GM19193 (cell line): ENCODE measurements around the gene TMEM101.

Experiments
- POLR2A ChIP-seq: IDR thresholded peaks from 4 replicates; pipeline ENCODE4 v1.6.1; 2011; ENCODE audit not compliant: insufficient read depth, insufficient read length; ENCODE audit errors: extremely low read depth

Gene TMEM101

GRCh38 chr17:44004761-44005526, 9.8 kb downstream of the TMEM101 start:
- TF ChIP-seq POLR2A, result no peak

DNA sequence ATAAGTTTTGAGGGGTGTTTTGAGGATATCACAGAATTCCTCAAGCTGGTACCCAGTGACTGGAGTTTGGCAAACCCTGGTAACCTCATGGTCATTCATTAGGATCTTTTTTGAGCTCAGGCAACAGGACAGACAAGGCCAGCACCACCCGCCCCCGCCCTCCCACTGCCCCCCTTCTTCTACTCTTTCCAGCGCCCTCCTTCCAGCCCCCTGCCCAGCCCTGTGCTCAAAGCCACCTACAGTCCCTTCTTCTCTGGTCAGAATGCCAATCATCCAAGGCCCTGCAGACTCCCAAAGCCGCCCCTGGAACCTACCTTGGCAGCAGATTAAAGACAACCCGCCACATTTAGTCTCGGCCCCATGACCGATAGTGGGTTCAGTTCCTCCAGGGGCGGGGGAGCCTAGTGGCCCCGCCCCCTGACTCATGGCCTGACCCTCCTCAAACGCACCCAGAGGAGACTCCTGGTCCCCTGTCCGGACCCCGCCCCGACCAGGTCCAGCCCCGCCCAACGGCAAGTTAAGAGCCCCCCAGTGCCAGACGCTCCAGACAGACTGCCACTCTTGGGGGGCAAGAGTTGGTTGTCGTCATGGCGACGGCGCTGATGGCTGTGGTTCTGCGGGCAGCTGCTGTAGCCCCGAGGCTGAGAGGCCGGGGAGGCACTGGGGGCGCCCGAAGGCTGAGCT, 10.5 kb downstream of the TMEM101 start, which contains the start of gene NAGS:
Gene NAGS (plus strand): TSS at position 546 of the 684 bp plus-strand sequence. CDS start 42 bp downstream, at position 588.
- TF ChIP-seq POLR2A, result no peak

DNA sequence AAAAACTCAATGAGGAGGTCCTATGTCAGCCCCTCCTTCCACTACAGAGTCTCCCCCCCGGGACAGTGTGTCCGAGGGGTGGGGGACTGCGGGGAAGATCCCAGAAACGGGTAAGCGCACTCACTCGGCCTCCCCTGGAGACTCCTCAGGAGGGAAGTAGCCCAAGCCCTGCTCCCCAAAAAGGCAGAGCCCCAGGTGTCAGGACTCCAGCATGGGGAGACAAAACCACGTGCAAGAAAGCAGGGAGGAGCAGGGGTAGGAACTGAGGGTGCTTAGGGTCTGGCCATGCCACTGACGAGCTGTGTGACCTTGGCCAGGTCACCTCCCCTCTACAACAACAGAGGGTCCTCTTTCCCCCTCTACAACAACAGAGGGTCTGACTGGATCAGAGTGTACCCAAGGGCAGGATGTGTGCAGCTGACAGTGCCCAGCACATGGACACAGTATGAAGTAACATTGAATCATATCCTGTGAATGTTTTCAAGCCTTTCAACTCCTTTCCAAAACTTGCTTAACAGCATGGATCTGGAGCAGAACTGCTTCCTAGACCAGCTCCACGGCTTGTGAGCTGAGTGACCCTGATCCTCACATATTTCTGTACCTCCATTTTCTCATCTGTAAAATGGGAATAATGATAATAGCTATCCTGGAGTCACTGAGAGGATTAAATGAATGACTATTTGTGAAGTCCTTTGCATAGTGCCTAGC, 12.5 kb downstream of the TMEM101 start:
- no peak for TF ChIP-seq POLR2A

GRCh38 chr17:44001461-44001920, 13.3 kb downstream of the TMEM101 start:
- TF ChIP-seq POLR2A, result no peak

DNA sequence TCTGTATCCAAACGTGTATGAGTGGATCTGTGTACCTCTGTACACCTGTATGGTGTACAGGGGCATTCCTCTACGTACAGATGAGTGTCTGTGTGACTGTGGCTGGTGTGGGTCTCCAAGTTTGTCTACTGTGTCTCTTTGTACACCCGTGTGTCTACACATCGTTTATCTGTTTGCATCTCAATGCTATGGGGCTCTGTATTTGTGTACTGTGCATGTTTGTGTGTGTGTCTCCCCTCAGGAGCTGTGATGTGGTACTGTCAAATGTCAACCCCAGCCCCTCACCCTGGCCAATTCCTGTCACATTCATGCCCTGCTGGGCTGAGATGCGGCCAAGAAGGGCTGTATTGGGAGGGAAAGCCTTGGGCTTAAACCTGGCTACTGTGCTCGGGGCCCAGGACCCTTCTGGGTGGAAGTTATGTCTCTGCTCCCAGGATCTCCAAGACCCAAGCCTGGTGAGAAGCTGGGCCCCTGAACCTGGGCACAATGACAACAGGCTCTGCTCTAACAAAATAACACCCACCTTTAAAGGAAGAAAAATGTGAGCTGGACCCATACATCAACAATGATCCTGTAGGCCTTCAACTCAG, 13.8 kb downstream of the TMEM101 start:
- TF ChIP-seq POLR2A, result no peak

- TF ChIP-seq POLR2A, result no peak
These were observed 14.5 kb downstream of the TMEM101 start for GRCh38 chr17:44000141-44000860.

DNA sequence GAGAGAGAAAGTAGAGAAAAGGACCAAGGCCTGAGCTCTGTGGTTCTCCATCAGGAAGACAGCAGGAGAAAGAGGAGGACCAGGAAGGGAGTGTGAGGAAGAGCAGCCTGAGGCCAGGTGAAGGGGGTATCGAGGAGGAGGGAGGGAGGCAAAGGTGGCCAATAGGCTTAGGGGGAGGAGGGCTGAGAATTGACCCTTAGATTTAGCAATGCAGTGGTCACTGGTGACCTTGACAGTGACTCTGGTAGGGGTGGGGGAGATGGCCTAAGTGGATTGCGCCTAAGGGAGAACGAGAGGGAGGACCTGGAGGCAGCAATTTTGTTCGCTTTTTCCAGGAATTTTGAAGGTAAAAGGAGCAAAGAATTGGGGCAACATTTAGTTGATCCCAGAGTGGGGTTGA, 15.7 kb downstream of the TMEM101 start:
- no peak for TF ChIP-seq POLR2A

GRCh38 chr17:43998552-43998951, 16.2 kb downstream of the TMEM101 start:
- TF ChIP-seq POLR2A, result no peak

DNA sequence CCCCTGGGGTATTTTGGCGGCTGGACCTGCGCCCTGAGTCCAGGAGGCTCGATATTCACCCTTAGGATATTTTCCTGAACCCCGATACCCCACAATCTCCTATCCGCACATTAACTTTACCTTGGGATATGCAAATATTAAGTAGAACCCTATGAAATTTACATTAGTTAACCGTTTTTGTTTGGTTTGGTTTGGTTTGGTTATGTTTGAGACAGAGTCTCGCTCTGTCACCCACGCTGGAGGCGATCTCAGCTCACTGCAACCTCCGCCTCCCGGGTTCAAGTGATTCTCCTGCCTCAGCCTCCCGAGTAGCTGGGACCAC, 19.7 kb downstream of the TMEM101 start:
- no peak for TF ChIP-seq POLR2A

GRCh38 chr17:43994272-43995149, 20.3 kb downstream of the TMEM101 start:
- TF ChIP-seq POLR2A, result no peak

GRCh38 chr17:43992641-43993040, 22.1 kb downstream of the TMEM101 start:
- no peak for TF ChIP-seq POLR2A

GRCh38 chr17:43988301-43988700, 26.5 kb downstream of the TMEM101 start:
- TF ChIP-seq POLR2A, result no peak

DNA sequence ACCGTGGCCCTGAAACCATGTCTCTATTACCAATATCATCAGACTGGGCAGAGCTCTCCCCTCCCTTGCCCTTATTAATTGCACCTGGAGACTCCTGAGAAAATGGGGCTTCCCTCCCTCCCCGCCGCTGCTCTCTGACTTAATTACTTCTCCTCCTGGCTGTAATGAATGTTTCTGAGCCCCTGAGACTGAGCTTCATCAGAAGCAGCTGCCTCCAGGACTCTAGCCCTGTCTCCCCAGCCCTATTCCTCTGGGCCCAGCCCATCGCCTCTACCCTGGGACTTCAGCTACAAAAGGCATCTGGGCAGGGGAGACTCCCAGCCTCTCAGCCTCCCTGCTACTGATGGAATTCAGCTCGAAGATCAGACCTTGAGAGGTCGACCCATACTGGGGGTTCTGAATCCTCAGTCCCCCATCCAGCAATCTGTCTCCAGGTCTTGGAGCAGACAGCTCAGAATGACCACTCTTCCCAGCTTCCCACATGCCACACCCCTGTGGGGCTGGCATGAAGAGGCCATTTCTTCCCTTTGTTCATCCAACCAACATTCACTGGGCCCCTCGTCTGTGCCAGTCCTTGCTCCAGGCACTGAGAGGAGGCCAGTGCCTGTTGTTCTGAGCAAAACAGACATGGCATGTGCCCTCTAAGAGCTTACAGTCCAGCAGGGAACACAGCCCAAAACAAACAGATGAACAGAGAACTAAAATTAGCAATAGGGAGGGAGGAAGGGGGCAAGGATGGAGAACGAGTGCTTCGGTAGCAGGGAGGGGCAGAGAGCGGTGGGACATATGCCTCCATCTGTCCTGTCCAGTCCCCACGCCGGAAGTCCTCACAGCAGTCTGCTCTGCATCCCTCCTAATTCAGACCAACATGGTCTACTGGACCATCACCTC, 27.4 kb downstream of the TMEM101 start:
- no peak for TF ChIP-seq POLR2A

- TF ChIP-seq POLR2A, result no peak
These were observed 28.4 kb downstream of the TMEM101 start for GRCh38 chr17:43986225-43986981.
